GM23338 (cell line): ENCODE results near the gene NTM. TPM values are rescaled to one million over a fixed set of nuclear protein-coding genes. Genes with fewer than 3 reads are reported as not detected.

Source experiments
- ATAC-seq: fragments of 200-7000 bp; cut with Tn5 transposase; 3 replicates; pipeline ENCODE4 v1.9.1; 2020
- DNase-seq: peaks from one replicate; pipeline ENCODE4 v3.0.0-alpha.2; 2015; ENCODE audit warnings: low spot score
- H2AFZ ChIP-seq: fragments of 200-600 bp; sonication (generic); 2 replicates; pipeline ENCODE4 v1.8.0; 2016; ENCODE audit warnings: antibody characterized with exemption, mild to moderate bottlenecking, moderate library complexity
- H3F3A ChIP-seq: fragments of 200-600 bp; sonication (generic); replicated peaks from 2 replicates; pipeline ENCODE4 v1.8.0; 2017; ENCODE audit warnings: antibody characterized with exemption, mixed run types, low read depth
- H3K27ac ChIP-seq: fragments of 200-600 bp; sonication (generic); 2 replicates; pipeline ENCODE4 v1.6.1; 2016; ENCODE audit warnings: low read depth
- H3K27me3 ChIP-seq: fragments of 200-600 bp; sonication (generic); 2 replicates; pipeline ENCODE4 v1.8.0; 2016; ENCODE audit warnings: mild to moderate bottlenecking, mixed run types, moderate library complexity; ENCODE audit not compliant: insufficient read depth
- H3K36me3 ChIP-seq: fragments of 200-600 bp; sonication (generic); 2 replicates; pipeline ENCODE4 v1.8.0; 2016; ENCODE audit warnings: mild to moderate bottlenecking; ENCODE audit not compliant: insufficient read depth
- H3K4me1 ChIP-seq: fragments of 200-600 bp; sonication (generic); 2 replicates; pipeline ENCODE4 v1.8.0; 2016; ENCODE audit warnings: mild to moderate bottlenecking, moderate library complexity; ENCODE audit not compliant: insufficient read depth
- H3K4me2 ChIP-seq: fragments of 200-600 bp; sonication (generic); 2 replicates; pipeline ENCODE4 v1.7.1; 2017; ENCODE audit warnings: mixed run types
- H3K4me3 ChIP-seq: fragments of 200-600 bp; sonication (generic); 2 replicates; pipeline ENCODE4 v1.6.1; 2016; ENCODE audit warnings: mixed run types
- H3K79me2 ChIP-seq: fragments of 200-600 bp; sonication (generic); replicated peaks from 2 replicates; pipeline ENCODE4 v1.8.0; 2017; ENCODE audit warnings: mild to moderate bottlenecking; ENCODE audit not compliant: insufficient read depth
- H3K9me2 ChIP-seq: fragments of 200-600 bp; sonication (generic); 2 replicates; pipeline ENCODE4 v1.8.0; 2017; ENCODE audit not compliant: insufficient read depth
- H4K20me1 ChIP-seq: fragments of 200-600 bp; sonication (generic); replicated peaks from 2 replicates; pipeline ENCODE4 v1.8.0; 2017; ENCODE audit warnings: mild to moderate bottlenecking; ENCODE audit not compliant: insufficient read depth
- H3K27ac Mint-ChIP-seq: 2 replicates; pipeline ENCODE4 v1.8.0; 2020; ENCODE audit warnings: inconsistent platforms, mild to moderate bottlenecking, moderate library complexity, mixed read lengths
- H3K27me3 Mint-ChIP-seq: 3 replicates; pipeline ENCODE4 v1.8.0; 2022; ENCODE audit warnings: low read depth, mild to moderate bottlenecking, moderate library complexity, mixed read lengths, inconsistent platforms; ENCODE audit not compliant: insufficient read depth, poor library complexity
- H3K36me3 Mint-ChIP-seq: 3 replicates; pipeline ENCODE4 v1.8.0; 2021; ENCODE audit warnings: low read depth, mild to moderate bottlenecking, inconsistent platforms, moderate library complexity, mixed read lengths
- H3K4me1 Mint-ChIP-seq: 3 replicates; pipeline ENCODE4 v1.8.0; 2020; ENCODE audit warnings: mild to moderate bottlenecking, inconsistent platforms, mixed read lengths
- H3K4me3 Mint-ChIP-seq: 3 replicates; pipeline ENCODE4 v1.8.0; 2021; ENCODE audit warnings: moderate library complexity, mild to moderate bottlenecking, inconsistent platforms, mixed read lengths
- H3K9me3 Mint-ChIP-seq: 3 replicates; pipeline ENCODE4 v1.8.0; 2020; ENCODE audit warnings: moderate library complexity, mild to moderate bottlenecking, inconsistent platforms, mixed read lengths
- REST ChIP-seq: IDR thresholded peaks from one replicate; pipeline ENCODE4 v1.6.1; 2018; ENCODE audit warnings: antibody characterized with exemption; ENCODE audit not compliant: unreplicated experiment
- STAT1 ChIP-seq: IDR thresholded peaks from one replicate; pipeline ENCODE4 v1.6.1; 2016; ENCODE audit warnings: antibody characterized with exemption; ENCODE audit not compliant: unreplicated experiment
- polyA plus RNA-seq: library from polyadenylated mRNA; unstranded; fragments of >200 nt; fragmentation: Nextera tagmentation; extraction: Ambion mirVana; gene quantifications from 2 replicates; pipeline ENCODE4 v1.2.1, GENCODE V29; 2016
- total RNA-seq: library from RNA; depleted of rRNA; stranded (reverse); fragments of >200 nt; shearing (Covaris generic); gene quantifications from 2 replicates; pipeline ENCODE4 v1.2.3, GENCODE V29; 2014
- TF ChIP-seq, protein P1 (sequence below): fragments of 250-450 bp; sonication (Bioruptor Pico); IDR thresholded peaks from 2 replicates; pipeline ENCODE4 v1.5.0; 2020; ENCODE audit warnings: mild to moderate bottlenecking, moderate library complexity

The NTM gene
- total and polyA plus RNA-seq, 2 experiments from 2014 or later, result 10.6 to 14.6 TPM

DNA sequence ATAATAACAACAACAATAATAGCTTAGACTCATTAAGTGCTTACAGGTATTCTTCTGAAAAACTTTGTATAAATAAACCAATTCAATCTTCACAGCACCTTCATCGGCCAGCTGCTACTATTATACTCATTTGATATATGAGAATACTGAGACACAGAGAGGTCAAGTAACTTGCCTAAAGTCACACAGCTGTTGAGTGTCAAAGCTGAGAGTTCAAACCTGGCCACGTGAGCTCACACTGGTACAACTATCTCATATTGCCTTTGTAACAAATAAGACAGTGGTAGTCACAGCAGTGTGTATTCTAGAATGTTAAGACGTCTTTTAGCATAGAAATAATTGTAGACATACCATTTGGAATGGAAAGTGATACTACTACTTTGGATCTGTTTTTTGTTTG lies 268.5 kb downstream of the NTM start:
- Mint-ChIP-seq H3K27me3 (peaks cover 9% of the 10 kb centered on the region), H3K4me1 (peaks cover 49% of the 10 kb centered on the region), H3K4me3 (no peak overlapping the region), H3K36me3 (no peaks in the 10 kb centered on the region), H3K9me3 (no peaks in the 10 kb centered on the region), H3K27ac (no peak overlapping the region)
- no peaks in the 10 kb centered on the region for H3F3A ChIP-seq
- no peak overlapping the region for H3K4me3 ChIP-seq
- no peak overlapping the region for H2AFZ ChIP-seq
- H3K4me1 ChIP-seq, result peaks cover 24% of the 10 kb centered on the region
- no peak overlapping the region for H3K4me2 ChIP-seq
- no peak overlapping the region for H3K27ac ChIP-seq
- no peaks in the 10 kb centered on the region for H4K20me1 ChIP-seq
- H3K79me2 ChIP-seq, result no peaks in the 10 kb centered on the region
- no peak for TF ChIP-seq STAT1
- H3K36me3 ChIP-seq, result no peaks in the 10 kb centered on the region
- ATAC-seq (no peak), DNase-seq (no peak)
- no peaks in the 10 kb centered on the region for H3K27me3 ChIP-seq
- no peaks in the 10 kb centered on the region for H3K9me2 ChIP-seq

- H2AFZ ChIP-seq, result 0 out of 2 replicates have a peak overlapping the region, but pooled peaks have one; percentile 5
Observed at GRCh38 chr11:131640320-131640719, 269.9 kb downstream of the NTM start.

More at GRCh38 chr11:131640320-131640719, 269.9 kb downstream of the NTM start:
- DNase-seq, result peak; percentile 44
- Histone ChIP-seq H3K4me3 (no peak overlapping the region), H3K27me3 (no peaks in the 10 kb centered on the region), H3K4me1 (peaks cover 27% of the 10 kb centered on the region), H3K36me3 (no peaks in the 10 kb centered on the region), H3K9me2 (no peaks in the 10 kb centered on the region), H3K79me2 (no peaks in the 10 kb centered on the region), H3F3A (no peaks in the 10 kb centered on the region), H3K4me2 (peak overlapping the region; percentile 10; the same call in 1 of the 2 replicates), H4K20me1 (no peaks in the 10 kb centered on the region), H3K27ac (peak overlapping the region; percentile 43; the same call in 1 of the 2 replicates)
- Mint-ChIP-seq H3K36me3 (no peaks in the 10 kb centered on the region), H3K9me3 (no peaks in the 10 kb centered on the region), H3K4me3 (no peak overlapping the region), H3K27me3 (peaks cover 9% of the 10 kb centered on the region), H3K27ac (peak overlapping the region; percentile 79), H3K4me1 (peaks cover 55% of the 10 kb centered on the region)
- ATAC-seq, result peak; percentile 87
- TF ChIP-seq, protein P1, sequence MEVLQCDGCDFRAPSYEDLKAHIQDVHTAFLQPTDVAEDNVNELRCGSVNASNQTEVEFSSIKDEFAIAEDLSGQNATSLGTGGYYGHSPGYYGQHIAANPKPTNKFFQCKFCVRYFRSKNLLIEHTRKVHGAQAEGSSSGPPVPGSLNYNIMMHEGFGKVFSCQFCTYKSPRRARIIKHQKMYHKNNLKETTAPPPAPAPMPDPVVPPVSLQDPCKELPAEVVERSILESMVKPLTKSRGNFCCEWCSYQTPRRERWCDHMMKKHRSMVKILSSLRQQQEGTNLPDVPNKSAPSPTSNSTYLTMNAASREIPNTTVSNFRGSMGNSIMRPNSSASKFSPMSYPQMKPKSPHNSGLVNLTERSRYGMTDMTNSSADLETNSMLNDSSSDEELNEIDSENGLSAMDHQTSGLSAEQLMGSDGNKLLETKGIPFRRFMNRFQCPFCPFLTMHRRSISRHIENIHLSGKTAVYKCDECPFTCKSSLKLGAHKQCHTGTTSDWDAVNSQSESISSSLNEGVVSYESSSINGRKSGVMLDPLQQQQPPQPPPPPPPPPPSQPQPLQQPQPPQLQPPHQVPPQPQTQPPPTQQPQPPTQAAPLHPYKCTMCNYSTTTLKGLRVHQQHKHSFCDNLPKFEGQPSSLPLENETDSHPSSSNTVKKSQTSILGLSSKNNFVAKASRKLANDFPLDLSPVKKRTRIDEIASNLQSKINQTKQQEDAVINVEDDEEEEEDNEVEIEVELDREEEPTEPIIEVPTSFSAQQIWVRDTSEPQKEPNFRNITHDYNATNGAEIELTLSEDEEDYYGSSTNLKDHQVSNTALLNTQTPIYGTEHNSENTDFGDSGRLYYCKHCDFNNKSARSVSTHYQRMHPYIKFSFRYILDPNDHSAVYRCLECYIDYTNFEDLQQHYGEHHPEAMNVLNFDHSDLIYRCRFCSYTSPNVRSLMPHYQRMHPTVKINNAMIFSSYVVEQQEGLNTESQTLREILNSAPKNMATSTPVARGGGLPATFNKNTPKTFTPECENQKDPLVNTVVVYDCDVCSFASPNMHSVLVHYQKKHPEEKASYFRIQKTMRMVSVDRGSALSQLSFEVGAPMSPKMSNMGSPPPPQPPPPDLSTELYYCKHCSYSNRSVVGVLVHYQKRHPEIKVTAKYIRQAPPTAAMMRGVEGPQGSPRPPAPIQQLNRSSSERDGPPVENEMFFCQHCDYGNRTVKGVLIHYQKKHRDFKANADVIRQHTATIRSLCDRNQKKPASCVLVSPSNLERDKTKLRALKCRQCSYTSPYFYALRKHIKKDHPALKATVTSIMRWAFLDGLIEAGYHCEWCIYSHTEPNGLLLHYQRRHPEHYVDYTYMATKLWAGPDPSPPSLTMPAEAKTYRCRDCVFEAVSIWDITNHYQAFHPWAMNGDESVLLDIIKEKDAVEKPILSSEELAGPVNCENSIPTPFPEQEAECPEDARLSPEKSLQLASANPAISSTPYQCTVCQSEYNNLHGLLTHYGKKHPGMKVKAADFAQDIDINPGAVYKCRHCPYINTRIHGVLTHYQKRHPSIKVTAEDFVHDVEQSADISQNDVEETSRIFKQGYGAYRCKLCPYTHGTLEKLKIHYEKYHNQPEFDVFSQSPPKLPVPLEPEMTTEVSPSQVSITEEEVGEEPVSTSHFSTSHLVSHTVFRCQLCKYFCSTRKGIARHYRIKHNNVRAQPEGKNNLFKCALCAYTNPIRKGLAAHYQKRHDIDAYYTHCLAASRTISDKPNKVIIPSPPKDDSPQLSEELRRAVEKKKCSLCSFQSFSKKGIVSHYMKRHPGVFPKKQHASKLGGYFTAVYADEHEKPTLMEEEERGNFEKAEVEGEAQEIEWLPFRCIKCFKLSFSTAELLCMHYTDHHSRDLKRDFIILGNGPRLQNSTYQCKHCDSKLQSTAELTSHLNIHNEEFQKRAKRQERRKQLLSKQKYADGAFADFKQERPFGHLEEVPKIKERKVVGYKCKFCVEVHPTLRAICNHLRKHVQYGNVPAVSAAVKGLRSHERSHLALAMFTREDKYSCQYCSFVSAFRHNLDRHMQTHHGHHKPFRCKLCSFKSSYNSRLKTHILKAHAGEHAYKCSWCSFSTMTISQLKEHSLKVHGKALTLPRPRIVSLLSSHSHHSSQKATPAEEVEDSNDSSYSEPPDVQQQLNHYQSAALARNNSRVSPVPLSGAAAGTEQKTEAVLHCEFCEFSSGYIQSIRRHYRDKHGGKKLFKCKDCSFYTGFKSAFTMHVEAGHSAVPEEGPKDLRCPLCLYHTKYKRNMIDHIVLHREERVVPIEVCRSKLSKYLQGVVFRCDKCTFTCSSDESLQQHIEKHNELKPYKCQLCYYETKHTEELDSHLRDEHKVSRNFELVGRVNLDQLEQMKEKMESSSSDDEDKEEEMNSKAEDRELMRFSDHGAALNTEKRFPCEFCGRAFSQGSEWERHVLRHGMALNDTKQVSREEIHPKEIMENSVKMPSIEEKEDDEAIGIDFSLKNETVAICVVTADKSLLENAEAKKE (CRISPR knock-in tag), result peak; percentile 30; the same call in 1 of the 2 replicates
- no peak for TF ChIP-seq REST
